GM12872 (cell line): Measurements from ENCODE around the gene ANKRD31.

ENCODE experiments used
- TF ChIP-seq, protein P1 (sequence below): IDR thresholded peaks from 3 replicates; pipeline ENCODE4 v1.5.1; 2011; ENCODE audit warnings: low read depth, mild to moderate bottlenecking, low read length, moderate library complexity; ENCODE audit not compliant: insufficient read depth

Gene ANKRD31

GRCh38 chr5:75275756-75276155 lies 39.1 kb upstream of the ANKRD31 start:
- TF ChIP-seq, protein P1, sequence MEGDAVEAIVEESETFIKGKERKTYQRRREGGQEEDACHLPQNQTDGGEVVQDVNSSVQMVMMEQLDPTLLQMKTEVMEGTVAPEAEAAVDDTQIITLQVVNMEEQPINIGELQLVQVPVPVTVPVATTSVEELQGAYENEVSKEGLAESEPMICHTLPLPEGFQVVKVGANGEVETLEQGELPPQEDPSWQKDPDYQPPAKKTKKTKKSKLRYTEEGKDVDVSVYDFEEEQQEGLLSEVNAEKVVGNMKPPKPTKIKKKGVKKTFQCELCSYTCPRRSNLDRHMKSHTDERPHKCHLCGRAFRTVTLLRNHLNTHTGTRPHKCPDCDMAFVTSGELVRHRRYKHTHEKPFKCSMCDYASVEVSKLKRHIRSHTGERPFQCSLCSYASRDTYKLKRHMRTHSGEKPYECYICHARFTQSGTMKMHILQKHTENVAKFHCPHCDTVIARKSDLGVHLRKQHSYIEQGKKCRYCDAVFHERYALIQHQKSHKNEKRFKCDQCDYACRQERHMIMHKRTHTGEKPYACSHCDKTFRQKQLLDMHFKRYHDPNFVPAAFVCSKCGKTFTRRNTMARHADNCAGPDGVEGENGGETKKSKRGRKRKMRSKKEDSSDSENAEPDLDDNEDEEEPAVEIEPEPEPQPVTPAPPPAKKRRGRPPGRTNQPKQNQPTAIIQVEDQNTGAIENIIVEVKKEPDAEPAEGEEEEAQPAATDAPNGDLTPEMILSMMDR, result no peak

GRCh38 chr5:75275147-75275546 lies 38.5 kb upstream of the ANKRD31 start:
- TF ChIP-seq, protein P1, result no peak

- TF ChIP-seq, protein P1, result no peak
Measured at GRCh38 chr5:75274486-75274885, 37.8 kb upstream of the ANKRD31 start.

GRCh38 chr5:75265731-75266130 lies 29.1 kb upstream of the ANKRD31 start:
- TF ChIP-seq, protein P1, result peak; percentile 34; the same call in 1 of the 3 replicates

GRCh38 chr5:75262271-75262670 lies 25.6 kb upstream of the ANKRD31 start:
- TF ChIP-seq, protein P1, result no peak

DNA sequence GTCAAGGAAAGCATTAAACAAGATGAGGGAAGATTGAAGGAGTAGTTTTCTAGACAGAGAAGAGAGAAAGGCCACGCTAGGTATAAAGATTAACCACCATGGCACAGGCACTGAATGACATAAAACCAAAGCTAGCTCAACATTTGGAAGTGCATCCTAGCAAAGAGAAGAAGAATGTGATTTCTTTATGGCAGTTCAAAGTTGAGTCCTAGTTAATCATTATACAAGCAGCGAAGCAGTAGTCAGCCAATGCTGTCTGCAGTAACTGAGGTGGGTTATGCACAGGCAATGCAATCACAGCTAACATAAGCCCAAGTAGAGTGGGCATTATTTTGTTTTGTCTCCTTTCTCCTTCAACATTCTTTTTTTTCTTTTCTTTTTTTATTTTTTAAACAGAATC lies 24.0 kb upstream of the ANKRD31 start:
- TF ChIP-seq, protein P1, result no peak

DNA sequence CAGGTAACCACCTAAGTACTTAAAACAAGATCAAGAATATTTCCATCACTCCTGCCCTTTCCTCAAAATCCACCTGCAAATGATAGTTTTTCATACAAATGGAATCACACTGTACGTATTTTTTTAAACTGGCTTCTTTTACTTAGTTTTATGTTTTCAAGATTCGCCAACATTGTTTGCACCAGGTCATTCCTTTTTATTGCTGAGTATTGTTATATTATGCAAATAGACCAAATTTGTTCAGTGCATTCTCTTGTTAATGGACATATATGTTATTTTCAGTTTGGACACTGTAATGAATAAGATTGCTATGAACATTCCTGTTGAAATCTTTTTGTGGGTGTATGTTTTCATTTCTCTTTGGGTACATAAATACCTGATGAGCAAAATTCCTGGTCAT lies 8.3 kb upstream of the ANKRD31 start:
- TF ChIP-seq, protein P1, result no peak

- TF ChIP-seq, protein P1, result no peak
Measured at GRCh38 chr5:75243510-75243909, 6.8 kb upstream of the ANKRD31 start.
